Adipocyte (in vitro differentiated cells): ENCODE measurements around the gene GRN.
"Not testable (repeated sequence)": the region's sequence is repeated elsewhere in the genome, so short reads cannot be mapped to it uniquely, and the experiment has no call there.

Experiments
- DNase-seq: peaks from one replicate; pipeline ENCODE4 v3.0.0-alpha.2; 2015; ENCODE audit warnings: low read depth
- H3K27me3 ChIP-seq: replicated peaks from 2 replicates; pipeline ENCODE4 v1.7.0; 2013; ENCODE audit warnings: mild to moderate bottlenecking, low read length, moderate library complexity; ENCODE audit not compliant: control insufficient read depth, insufficient read depth
- H3K36me3 ChIP-seq: 2 replicates; pipeline ENCODE4 v1.7.0; 2013; ENCODE audit warnings: low read length, mild to moderate bottlenecking, moderate library complexity; ENCODE audit not compliant: control insufficient read depth, insufficient read depth, severe bottlenecking
- H3K4me1 ChIP-seq: 2 replicates; pipeline ENCODE4 v1.7.0; 2013; ENCODE audit warnings: mild to moderate bottlenecking, low read length, moderate library complexity; ENCODE audit not compliant: control insufficient read depth, insufficient read depth
- H3K4me3 ChIP-seq: 2 replicates; pipeline ENCODE4 v1.7.0; 2013; ENCODE audit warnings: mild to moderate bottlenecking, low read length, moderate library complexity
- H3K9ac ChIP-seq: 2 replicates; pipeline ENCODE4 v1.7.0; 2013; ENCODE audit warnings: mild to moderate bottlenecking, low read length, moderate library complexity
- H3K9me3 ChIP-seq: 2 replicates; pipeline ENCODE4 v1.7.0; 2013; ENCODE audit warnings: mild to moderate bottlenecking, low read length, moderate library complexity; ENCODE audit not compliant: control insufficient read depth

GRN gene

GRCh38 chr17:44334315-44334714 lies 10.8 kb upstream of the GRN start:
- no peaks in the 10 kb centered on the region for H3K27me3 ChIP-seq
- H3K36me3 ChIP-seq, result no peaks in the 10 kb centered on the region
- H3K4me1 ChIP-seq, result no peaks in the 10 kb centered on the region
- H3K4me3 ChIP-seq, result no peak overlapping the region
- no peak for DNase-seq
- no peak overlapping the region for H3K9ac ChIP-seq
- no peaks in the 10 kb centered on the region for H3K9me3 ChIP-seq

GRCh38 chr17:44334727-44335126 lies 10.4 kb upstream of the GRN start:
- H3K9me3 ChIP-seq, result no peaks in the 10 kb centered on the region
- H3K4me3 ChIP-seq, result no peak overlapping the region
- DNase-seq, result no peak
- H3K27me3 ChIP-seq, result no peaks in the 10 kb centered on the region
- no peak overlapping the region for H3K9ac ChIP-seq
- H3K36me3 ChIP-seq, result no peaks in the 10 kb centered on the region
- no peaks in the 10 kb centered on the region for H3K4me1 ChIP-seq

GRCh38 chr17:44335564-44335963 lies 9.5 kb upstream of the GRN start:
- Histone ChIP-seq H3K36me3 (no peaks in the 10 kb centered on the region), H3K9me3 (no peaks in the 10 kb centered on the region), H3K4me3 (no peak overlapping the region), H3K4me1 (no peaks in the 10 kb centered on the region), H3K9ac (no peak overlapping the region), H3K27me3 (no peaks in the 10 kb centered on the region)
- no peak for DNase-seq

GRCh38 chr17:44335968-44336367 lies 9.1 kb upstream of the GRN start:
- Histone ChIP-seq H3K4me3 (no peak overlapping the region), H3K36me3 (no peaks in the 10 kb centered on the region), H3K9ac (no peak overlapping the region), H3K4me1 (no peaks in the 10 kb centered on the region), H3K9me3 (no peaks in the 10 kb centered on the region), H3K27me3 (no peaks in the 10 kb centered on the region)
- no peak for DNase-seq

GRCh38 chr17:44338702-44339101 lies 6.4 kb upstream of the GRN start:
- DNase-seq, result no peak
- Histone ChIP-seq H3K9me3 (no peaks in the 10 kb centered on the region), H3K4me1 (no peaks in the 10 kb centered on the region), H3K27me3 (no peaks in the 10 kb centered on the region), H3K9ac (no peak overlapping the region), H3K36me3 (no peaks in the 10 kb centered on the region), H3K4me3 (no peak overlapping the region)

GRCh38 chr17:44340553-44340952 lies 4.5 kb upstream of the GRN start:
- not testable (repeated sequence) for H3K36me3 ChIP-seq

GRCh38 chr17:44343510-44344209 lies 1.4 kb upstream of the GRN start:
- no peak overlapping the region for H3K4me3 ChIP-seq
- no peaks in the 10 kb centered on the region for H3K36me3 ChIP-seq
- no peaks in the 10 kb centered on the region for H3K9me3 ChIP-seq
- no peak for DNase-seq
- peaks cover 7% of the 10 kb centered on the region for H3K4me1 ChIP-seq
- no peaks in the 10 kb centered on the region for H3K27me3 ChIP-seq
- no peak overlapping the region for H3K9ac ChIP-seq

More at GRCh38 chr17:44340553-44340952, 4.5 kb upstream of the GRN start:
- not testable (repeated sequence) for H3K27me3 ChIP-seq, H3K9ac ChIP-seq, H3K4me1 ChIP-seq, DNase-seq, H3K9me3 ChIP-seq, H3K4me3 ChIP-seq

GRCh38 chr17:44345454-44346026 lies 438 bp downstream of the GRN start:
- H3K4me1 ChIP-seq, result peaks cover 7% of the 10 kb centered on the region
- peak overlapping the region; percentile 95 for H3K9ac ChIP-seq
- H3K9me3 ChIP-seq, result no peaks in the 10 kb centered on the region
- H3K4me3 ChIP-seq, result peak overlapping the region; percentile 95
- peaks cover 4% of the 10 kb centered on the region for H3K36me3 ChIP-seq
- no peaks in the 10 kb centered on the region for H3K27me3 ChIP-seq
- peak; percentile 79 for DNase-seq

- no peak for DNase-seq
- Histone ChIP-seq H3K36me3 (peaks cover 9% of the 10 kb centered on the region), H3K27me3 (no peaks in the 10 kb centered on the region), H3K9me3 (no peaks in the 10 kb centered on the region), H3K4me3 (peak overlapping the region; percentile 95), H3K9ac (peak overlapping the region; percentile 95), H3K4me1 (peaks cover 7% of the 10 kb centered on the region)
Observed at GRCh38 chr17:44346064-44346844, 1.2 kb downstream of the GRN start.

GRCh38 chr17:44347206-44348055 lies 2.3 kb downstream of the GRN start:
- H3K4me3 ChIP-seq, H3K27me3 ChIP-seq, H3K9me3 ChIP-seq, H3K9ac ChIP-seq, DNase-seq, H3K4me1 ChIP-seq: not testable (repeated sequence)
- peaks cover 20% of the 10 kb centered on the region for H3K36me3 ChIP-seq
